KMS-11 (cell line): Measurements from ENCODE around the gene MGMT.

Source experiments
- H2AFZ ChIP-seq: fragments of 200-600 bp; sonication (generic); 2 replicates; pipeline ENCODE4 v1.6.1; 2016; ENCODE audit warnings: antibody characterized with exemption, mixed run types, low read depth
- H3K27ac ChIP-seq: fragments of 200-600 bp; sonication (generic); 2 replicates; pipeline ENCODE4 v1.6.1; 2016; ENCODE audit warnings: mild to moderate bottlenecking, mixed run types
- H3K27me3 ChIP-seq: fragments of 200-600 bp; sonication (generic); 2 replicates; pipeline ENCODE4 v1.6.1; 2017; ENCODE audit warnings: mild to moderate bottlenecking, low read depth, mixed run types, moderate library complexity; ENCODE audit not compliant: insufficient read depth
- H3K36me3 ChIP-seq: fragments of 200-600 bp; sonication (generic); 2 replicates; pipeline ENCODE4 v1.6.1; 2017; ENCODE audit warnings: mild to moderate bottlenecking, mixed run types; ENCODE audit not compliant: insufficient read depth
- H3K4me1 ChIP-seq: fragments of 200-600 bp; sonication (generic); 2 replicates; pipeline ENCODE4 v1.6.1; 2016; ENCODE audit warnings: mild to moderate bottlenecking, low read depth, mixed run types; ENCODE audit not compliant: poor library complexity, severe bottlenecking
- H3K4me2 ChIP-seq: fragments of 200-600 bp; sonication (generic); 2 replicates; pipeline ENCODE4 v1.7.0; 2016; ENCODE audit warnings: mild to moderate bottlenecking, mixed run types
- H3K4me3 ChIP-seq: fragments of 200-600 bp; sonication (generic); IDR thresholded peaks from 2 replicates; pipeline ENCODE4 v1.6.1; 2017; ENCODE audit warnings: low read depth, low read length, mixed read lengths; ENCODE audit not compliant: insufficient read depth
- H3K79me2 ChIP-seq: fragments of 200-600 bp; sonication (generic); 2 replicates; pipeline ENCODE4 v1.6.1; 2016; ENCODE audit warnings: low read depth, mixed run types; ENCODE audit not compliant: insufficient read depth
- H3K9ac ChIP-seq: fragments of 200-600 bp; sonication (generic); 2 replicates; pipeline ENCODE4 v1.6.1; 2016; ENCODE audit warnings: mild to moderate bottlenecking, mixed run types
- H4K20me1 ChIP-seq: fragments of 200-600 bp; sonication (generic); 2 replicates; pipeline ENCODE4 v1.6.1; 2016; ENCODE audit warnings: mild to moderate bottlenecking, mixed run types; ENCODE audit not compliant: insufficient read depth
- TF ChIP-seq, protein P1 (sequence below): fragments of 200-600 bp; sonication (generic); conservative IDR thresholded peaks from 2 replicates; pipeline ENCODE4 v1.6.1; 2017; ENCODE audit warnings: low read depth, mild to moderate bottlenecking, antibody characterized with exemption, low read length, moderate library complexity, mixed read lengths

MGMT gene

DNA sequence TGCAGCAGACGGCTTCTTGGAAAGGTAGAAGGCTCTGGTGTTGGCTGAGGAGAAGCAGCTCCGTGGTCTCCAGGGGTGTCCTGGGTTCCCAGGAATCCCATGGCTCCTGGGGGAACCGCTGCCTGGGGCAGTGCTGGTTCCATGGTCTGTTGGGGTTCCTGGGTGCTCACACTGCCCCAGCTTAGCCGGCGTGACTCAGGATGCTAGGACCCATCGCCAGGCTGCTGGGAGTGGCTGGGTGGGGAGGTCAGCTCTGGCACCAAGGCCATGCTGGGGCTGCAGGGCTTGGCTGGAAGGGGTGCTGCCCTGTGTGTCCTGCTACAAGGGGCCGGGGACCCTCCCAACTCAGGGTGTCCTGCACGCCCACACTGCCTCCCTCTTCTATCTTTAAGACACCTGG lies 9.4 kb downstream of the MGMT start:
- H3K27me3 ChIP-seq: no peaks in the 10 kb centered on the region
- no peak overlapping the region for H3K4me2 ChIP-seq
- H3K27ac ChIP-seq: no peak overlapping the region
- H3K9ac ChIP-seq: no peak overlapping the region
- no peaks in the 10 kb centered on the region for H3K36me3 ChIP-seq
- H3K79me2 ChIP-seq: no peaks in the 10 kb centered on the region
- TF ChIP-seq, protein P1, sequence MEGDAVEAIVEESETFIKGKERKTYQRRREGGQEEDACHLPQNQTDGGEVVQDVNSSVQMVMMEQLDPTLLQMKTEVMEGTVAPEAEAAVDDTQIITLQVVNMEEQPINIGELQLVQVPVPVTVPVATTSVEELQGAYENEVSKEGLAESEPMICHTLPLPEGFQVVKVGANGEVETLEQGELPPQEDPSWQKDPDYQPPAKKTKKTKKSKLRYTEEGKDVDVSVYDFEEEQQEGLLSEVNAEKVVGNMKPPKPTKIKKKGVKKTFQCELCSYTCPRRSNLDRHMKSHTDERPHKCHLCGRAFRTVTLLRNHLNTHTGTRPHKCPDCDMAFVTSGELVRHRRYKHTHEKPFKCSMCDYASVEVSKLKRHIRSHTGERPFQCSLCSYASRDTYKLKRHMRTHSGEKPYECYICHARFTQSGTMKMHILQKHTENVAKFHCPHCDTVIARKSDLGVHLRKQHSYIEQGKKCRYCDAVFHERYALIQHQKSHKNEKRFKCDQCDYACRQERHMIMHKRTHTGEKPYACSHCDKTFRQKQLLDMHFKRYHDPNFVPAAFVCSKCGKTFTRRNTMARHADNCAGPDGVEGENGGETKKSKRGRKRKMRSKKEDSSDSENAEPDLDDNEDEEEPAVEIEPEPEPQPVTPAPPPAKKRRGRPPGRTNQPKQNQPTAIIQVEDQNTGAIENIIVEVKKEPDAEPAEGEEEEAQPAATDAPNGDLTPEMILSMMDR: no peak
- H3K4me3 ChIP-seq: no peak overlapping the region
- H3K4me1 ChIP-seq: no peaks in the 10 kb centered on the region
- no peaks in the 10 kb centered on the region for H4K20me1 ChIP-seq
- H2AFZ ChIP-seq: no peak overlapping the region

GRCh38 chr10:129477051-129477450 lies 10.0 kb downstream of the MGMT start:
- Histone ChIP-seq H4K20me1 (no peaks in the 10 kb centered on the region), H3K4me3 (no peak overlapping the region), H3K9ac (no peak overlapping the region), H3K27me3 (no peaks in the 10 kb centered on the region), H3K4me1 (no peaks in the 10 kb centered on the region), H3K36me3 (no peaks in the 10 kb centered on the region), H2AFZ (no peak overlapping the region), H3K79me2 (no peaks in the 10 kb centered on the region), H3K27ac (no peak overlapping the region), H3K4me2 (no peak overlapping the region)
- TF ChIP-seq, protein P1: no peak

GRCh38 chr10:129481641-129482040 lies 14.6 kb downstream of the MGMT start:
- Histone ChIP-seq H3K4me3 (no peak overlapping the region), H3K36me3 (no peaks in the 10 kb centered on the region), H3K79me2 (0 out of 2 replicates have a peak, but pooled peaks cover 10% of the 10 kb centered on the region), H4K20me1 (no peaks in the 10 kb centered on the region), H3K9ac (no peak overlapping the region), H2AFZ (no peak overlapping the region), H3K27me3 (no peaks in the 10 kb centered on the region), H3K4me2 (no peak overlapping the region), H3K4me1 (no peaks in the 10 kb centered on the region), H3K27ac (no peak overlapping the region)
- TF ChIP-seq, protein P1: no peak

- Histone ChIP-seq H3K4me1 (no peaks in the 10 kb centered on the region), H3K4me2 (no peak overlapping the region), H4K20me1 (no peaks in the 10 kb centered on the region), H3K27me3 (no peaks in the 10 kb centered on the region), H3K9ac (no peak overlapping the region), H3K4me3 (no peak overlapping the region), H3K27ac (no peak overlapping the region), H2AFZ (no peak overlapping the region), H3K36me3 (no peaks in the 10 kb centered on the region), H3K79me2 (0 out of 2 replicates have a peak, but pooled peaks cover 10% of the 10 kb centered on the region)
- TF ChIP-seq, protein P1: no peak
These were observed 16.5 kb downstream of the MGMT start for GRCh38 chr10:129483430-129484010.
